ENCODE data around the gene TNFRSF4. TPM values are rescaled to one million over a fixed set of nuclear protein-coding genes. Genes with fewer than 3 reads are reported as not detected.

TNFRSF4 gene
- total RNA-seq, 4 donors from 2014 or later, result 2.4 to 10.7 (median 5.9) TPM

DNA sequence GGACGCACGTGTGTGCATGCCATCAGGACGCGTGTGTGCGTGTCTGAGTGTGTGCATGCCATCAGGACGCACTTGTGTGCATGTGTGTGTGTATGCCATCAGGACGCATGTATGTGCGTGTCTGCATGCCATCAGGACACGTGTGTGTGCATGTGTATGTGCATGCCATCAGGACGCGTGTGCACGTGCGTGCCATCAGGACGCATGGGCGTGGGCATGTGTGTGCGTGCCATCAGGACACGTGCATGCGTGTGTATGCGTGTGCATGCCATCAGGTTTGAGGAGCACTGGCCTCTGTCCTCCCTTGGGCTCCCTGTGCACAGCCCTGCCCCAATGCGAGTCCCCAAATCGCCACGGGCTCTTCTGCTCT, 45.2 kb upstream of the TNFRSF4 start:
- no peak for ATAC-seq (ENCODE audit: low FRiP score)
- TF ChIP-seq, protein P1, sequence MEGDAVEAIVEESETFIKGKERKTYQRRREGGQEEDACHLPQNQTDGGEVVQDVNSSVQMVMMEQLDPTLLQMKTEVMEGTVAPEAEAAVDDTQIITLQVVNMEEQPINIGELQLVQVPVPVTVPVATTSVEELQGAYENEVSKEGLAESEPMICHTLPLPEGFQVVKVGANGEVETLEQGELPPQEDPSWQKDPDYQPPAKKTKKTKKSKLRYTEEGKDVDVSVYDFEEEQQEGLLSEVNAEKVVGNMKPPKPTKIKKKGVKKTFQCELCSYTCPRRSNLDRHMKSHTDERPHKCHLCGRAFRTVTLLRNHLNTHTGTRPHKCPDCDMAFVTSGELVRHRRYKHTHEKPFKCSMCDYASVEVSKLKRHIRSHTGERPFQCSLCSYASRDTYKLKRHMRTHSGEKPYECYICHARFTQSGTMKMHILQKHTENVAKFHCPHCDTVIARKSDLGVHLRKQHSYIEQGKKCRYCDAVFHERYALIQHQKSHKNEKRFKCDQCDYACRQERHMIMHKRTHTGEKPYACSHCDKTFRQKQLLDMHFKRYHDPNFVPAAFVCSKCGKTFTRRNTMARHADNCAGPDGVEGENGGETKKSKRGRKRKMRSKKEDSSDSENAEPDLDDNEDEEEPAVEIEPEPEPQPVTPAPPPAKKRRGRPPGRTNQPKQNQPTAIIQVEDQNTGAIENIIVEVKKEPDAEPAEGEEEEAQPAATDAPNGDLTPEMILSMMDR (IDR thresholded peaks at IDR 0.05), result no peak

GRCh38 chr1:1256956-1257871, 43.3 kb upstream of the TNFRSF4 start:
- TF ChIP-seq, protein P1 (IDR thresholded peaks at IDR 0.05), result no peak
- ATAC-seq (ENCODE audit: low FRiP score), result no peak

More for the DNA sequence above, 45.2 kb upstream of the TNFRSF4 start:
- DNase-seq (ENCODE audit: low spot score), result no peak

GRCh38 chr1:1255611-1256010, 41.7 kb upstream of the TNFRSF4 start:
- no peak for ATAC-seq (ENCODE audit: low FRiP score)
- TF ChIP-seq, protein P1 (IDR thresholded peaks at IDR 0.05), result no peak
- no peak for DNase-seq (ENCODE audit: low spot score)

More at GRCh38 chr1:1256956-1257871, 43.3 kb upstream of the TNFRSF4 start:
- DNase-seq (ENCODE audit: low spot score), result no peak

GRCh38 chr1:1255078-1255477, 41.1 kb upstream of the TNFRSF4 start:
- ATAC-seq (ENCODE audit: low FRiP score), result no peak

GRCh38 chr1:1254667-1254998, 40.7 kb upstream of the TNFRSF4 start:
- TF ChIP-seq, protein P1 (IDR thresholded peaks at IDR 0.05), result no peak
- no peak for DNase-seq (ENCODE audit: low spot score)
- no peak for ATAC-seq (ENCODE audit: low FRiP score)

More at GRCh38 chr1:1255078-1255477, 41.1 kb upstream of the TNFRSF4 start:
- TF ChIP-seq, protein P1 (IDR thresholded peaks at IDR 0.05), result no peak
- DNase-seq (ENCODE audit: low spot score), result no peak

DNA sequence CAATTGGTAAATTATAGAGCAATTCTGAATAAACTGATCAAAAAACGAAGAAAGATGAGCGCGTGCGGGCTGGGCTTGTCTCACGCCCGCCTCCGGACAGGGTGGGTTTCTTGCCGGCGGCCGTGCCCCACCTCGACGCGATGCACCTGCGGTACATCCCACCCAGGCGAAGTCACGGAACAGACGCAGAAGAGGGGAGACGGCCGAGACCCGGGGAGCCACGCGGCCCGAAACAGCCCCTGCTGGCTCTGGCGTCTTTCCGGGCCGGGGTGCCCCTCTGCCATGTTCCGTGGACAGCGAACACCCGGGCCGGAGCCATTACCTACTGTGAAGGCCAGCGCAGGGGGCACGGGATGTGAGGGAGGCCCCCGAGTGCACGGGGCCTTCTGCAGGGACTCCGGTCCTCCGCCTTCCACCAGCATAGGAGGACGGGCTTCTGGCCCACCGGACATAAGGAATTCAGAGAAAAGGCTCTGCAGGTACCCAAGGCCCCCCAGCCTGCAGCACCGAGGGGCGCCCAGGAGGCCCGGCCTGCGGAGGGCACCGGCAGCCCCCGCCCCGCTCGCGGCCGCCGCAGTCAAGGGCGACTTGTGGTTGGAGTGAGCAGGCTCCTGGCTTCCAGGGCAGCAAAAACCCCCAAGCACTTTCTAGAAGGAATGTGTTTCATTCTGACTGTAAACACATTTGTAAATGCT, 40.2 kb upstream of the TNFRSF4 start:
- DNase-seq (ENCODE audit: low spot score) (no peak), ATAC-seq (ENCODE audit: low FRiP score) (no peak)
- TF ChIP-seq, protein P1 (IDR thresholded peaks at IDR 0.05), result no peak

Data from omental fat pad (tissue), 4 donors.